ENCODE measurements around the gene TGM5.

DNA sequence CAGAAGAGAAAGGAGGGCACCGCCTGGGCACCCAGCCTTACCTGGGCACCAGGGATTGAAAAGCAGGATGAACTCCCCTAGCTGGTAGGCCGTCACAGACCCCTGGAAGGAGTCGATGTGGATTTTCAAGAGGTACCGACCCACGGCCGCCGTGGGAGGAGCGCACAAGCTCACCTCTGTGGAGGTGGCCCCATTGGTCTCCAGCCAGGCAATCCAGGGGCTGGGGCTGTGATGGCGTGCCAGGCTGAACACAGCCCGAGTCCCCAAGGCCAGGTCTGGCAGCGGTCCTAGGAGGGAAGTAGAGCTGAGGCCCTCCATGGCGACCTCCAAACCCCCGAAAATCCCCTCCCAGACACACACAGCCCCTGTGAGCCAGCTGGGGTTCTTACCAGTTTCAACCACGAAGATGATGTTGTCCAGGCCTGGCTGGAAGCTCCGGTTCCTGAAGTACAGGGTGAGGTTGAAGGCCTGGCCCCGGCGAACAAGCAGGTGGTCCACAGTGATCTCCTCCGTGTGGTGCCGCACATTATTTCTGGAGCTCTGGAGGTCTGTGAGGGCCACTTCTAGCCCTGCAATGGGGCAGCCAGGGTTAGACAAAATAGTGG, 6.6 kb downstream of the TGM5 start:
- TF ChIP-seq, protein P1, sequence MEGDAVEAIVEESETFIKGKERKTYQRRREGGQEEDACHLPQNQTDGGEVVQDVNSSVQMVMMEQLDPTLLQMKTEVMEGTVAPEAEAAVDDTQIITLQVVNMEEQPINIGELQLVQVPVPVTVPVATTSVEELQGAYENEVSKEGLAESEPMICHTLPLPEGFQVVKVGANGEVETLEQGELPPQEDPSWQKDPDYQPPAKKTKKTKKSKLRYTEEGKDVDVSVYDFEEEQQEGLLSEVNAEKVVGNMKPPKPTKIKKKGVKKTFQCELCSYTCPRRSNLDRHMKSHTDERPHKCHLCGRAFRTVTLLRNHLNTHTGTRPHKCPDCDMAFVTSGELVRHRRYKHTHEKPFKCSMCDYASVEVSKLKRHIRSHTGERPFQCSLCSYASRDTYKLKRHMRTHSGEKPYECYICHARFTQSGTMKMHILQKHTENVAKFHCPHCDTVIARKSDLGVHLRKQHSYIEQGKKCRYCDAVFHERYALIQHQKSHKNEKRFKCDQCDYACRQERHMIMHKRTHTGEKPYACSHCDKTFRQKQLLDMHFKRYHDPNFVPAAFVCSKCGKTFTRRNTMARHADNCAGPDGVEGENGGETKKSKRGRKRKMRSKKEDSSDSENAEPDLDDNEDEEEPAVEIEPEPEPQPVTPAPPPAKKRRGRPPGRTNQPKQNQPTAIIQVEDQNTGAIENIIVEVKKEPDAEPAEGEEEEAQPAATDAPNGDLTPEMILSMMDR (IDR thresholded peaks at IDR 0.05; ENCODE audit: low read depth, low read length, poor library complexity, severe bottlenecking) = no peak
- TF ChIP-seq EZH2phosphoT487 (IDR thresholded peaks at IDR 0.05; ENCODE audit: borderline replicate concordance, low read length) = no peak

Data from DOHH2 (cell line).